Measurements from ENCODE around the gene FUBP3. TPM values are rescaled to one million over a fixed set of nuclear protein-coding genes. Genes with fewer than 3 reads are reported as not detected.

The FUBP3 gene
- total RNA-seq, 1 experiment from 2014 or later: 52.3 TPM

DNA sequence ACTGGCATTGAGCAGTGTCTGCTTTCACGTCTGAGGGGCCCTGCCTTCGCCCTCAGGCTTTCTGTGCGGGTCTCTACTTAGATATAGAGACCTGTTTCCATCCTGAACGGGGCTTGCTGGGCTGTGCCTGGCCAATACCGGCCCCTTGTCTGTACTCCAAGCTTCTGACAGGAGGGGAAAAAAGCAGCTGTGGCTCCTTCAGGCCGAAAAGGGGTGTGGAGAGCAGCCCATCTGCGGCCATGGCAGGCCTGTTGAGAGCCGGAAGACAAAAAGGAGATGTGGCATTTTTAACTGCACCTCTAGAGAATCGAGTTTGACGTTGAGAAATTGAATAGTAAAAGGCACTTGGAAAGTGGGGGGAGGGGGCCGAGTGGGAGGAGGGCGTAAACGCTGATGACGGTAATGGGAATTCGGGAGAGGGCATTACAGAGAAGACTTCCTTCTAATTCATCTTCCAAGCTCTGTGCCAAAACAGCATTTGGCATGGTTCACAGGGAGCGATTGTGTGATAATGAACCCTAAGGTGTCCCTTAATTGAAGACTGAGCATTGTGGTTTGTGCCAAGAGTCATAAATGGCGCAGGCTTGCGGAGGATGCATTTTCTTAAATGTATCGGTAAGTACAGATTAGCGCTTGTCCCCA lies 59.9 kb downstream of the FUBP3 start:
- no peaks in the 10 kb centered on the region for H3K9me3 ChIP-seq (replicated peaks)
- DNase-seq (ENCODE audit: low read depth in 1 of 2, low spot score in 2 of 2): no peak
- H3K4me3 ChIP-seq: no peak overlapping the region
- peaks cover 33% of the 10 kb centered on the region for H3K36me3 ChIP-seq
- H3K4me1 ChIP-seq (replicated peaks): no peaks in the 10 kb centered on the region
- no peak overlapping the region for H3K27ac ChIP-seq
- no peaks in the 10 kb centered on the region for H3K27me3 ChIP-seq (replicated peaks)

DNA sequence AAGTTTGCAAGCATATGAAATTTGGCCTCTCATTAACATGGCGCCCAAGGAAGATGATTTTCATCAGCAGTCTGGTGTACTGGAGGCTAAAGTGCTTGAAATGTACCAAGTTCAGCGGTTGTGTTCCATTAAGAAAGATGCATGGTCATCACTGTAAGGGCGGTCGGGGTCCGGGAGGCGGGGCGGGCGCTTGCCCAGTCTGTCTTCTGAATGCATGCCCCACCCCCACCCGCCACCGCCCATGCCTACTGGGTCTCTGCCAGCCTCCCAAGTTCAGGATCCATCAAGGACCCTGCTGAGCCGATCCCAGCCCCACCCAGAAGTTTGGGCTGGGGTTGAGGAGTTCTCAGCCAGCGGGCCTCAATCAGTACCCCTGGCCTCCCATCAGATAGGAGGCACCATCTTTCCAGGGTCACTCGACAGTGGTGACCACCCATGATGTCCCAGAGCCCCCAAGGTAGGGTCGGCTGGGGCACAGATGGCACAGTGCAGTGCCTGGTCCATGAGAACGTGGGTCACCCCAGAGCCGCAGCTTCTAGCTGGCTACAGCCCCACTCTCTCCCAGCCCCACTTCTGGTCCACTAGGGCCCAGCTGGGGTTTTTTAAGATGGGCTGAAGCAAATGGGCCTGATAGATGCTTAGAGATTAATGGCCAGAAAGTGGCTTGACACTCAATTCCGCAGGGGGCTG lies 60.6 kb downstream of the FUBP3 start:
- no peaks in the 10 kb centered on the region for H3K4me1 ChIP-seq (replicated peaks)

DNA sequence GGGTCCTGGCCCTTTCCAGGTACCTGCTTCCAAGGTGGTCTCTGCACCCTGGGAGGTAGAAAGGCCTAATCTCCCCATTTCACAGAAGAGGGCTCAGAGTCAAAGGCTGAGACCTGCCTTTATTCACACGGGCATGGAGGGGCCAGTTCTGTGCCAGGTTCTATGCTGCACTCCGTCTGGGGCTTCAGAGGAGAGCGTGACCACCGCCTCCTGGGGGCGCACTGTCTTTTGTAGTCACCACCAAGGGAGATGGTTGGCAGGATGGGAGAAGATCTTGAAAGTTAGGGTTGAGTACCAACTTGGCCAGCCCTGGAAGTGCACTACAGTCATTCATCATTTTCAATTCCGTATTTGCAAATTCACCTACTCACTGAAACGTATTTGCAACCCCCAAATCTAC lies 61.3 kb downstream of the FUBP3 start:
- Histone ChIP-seq H3K4me3 (no peak overlapping the region), H3K4me1 (replicated peaks) (no peaks in the 10 kb centered on the region), H3K27me3 (replicated peaks) (no peaks in the 10 kb centered on the region; the same call in 1 of the 2 replicates), H3K27ac (no peak overlapping the region), H3K9me3 (replicated peaks) (no peaks in the 10 kb centered on the region), H3K36me3 (peaks cover 23% of the 10 kb centered on the region)
- DNase-seq (ENCODE audit: low read depth in 1 of 2, low spot score in 2 of 2): no peak

More for the DNA sequence above, 60.6 kb downstream of the FUBP3 start:
- no peak for DNase-seq (ENCODE audit: low read depth in 1 of 2, low spot score in 2 of 2)
- Histone ChIP-seq H3K9me3 (replicated peaks) (no peaks in the 10 kb centered on the region), H3K4me3 (no peak overlapping the region), H3K27me3 (replicated peaks) (no peaks in the 10 kb centered on the region), H3K36me3 (peaks cover 26% of the 10 kb centered on the region), H3K27ac (no peak overlapping the region)

DNA sequence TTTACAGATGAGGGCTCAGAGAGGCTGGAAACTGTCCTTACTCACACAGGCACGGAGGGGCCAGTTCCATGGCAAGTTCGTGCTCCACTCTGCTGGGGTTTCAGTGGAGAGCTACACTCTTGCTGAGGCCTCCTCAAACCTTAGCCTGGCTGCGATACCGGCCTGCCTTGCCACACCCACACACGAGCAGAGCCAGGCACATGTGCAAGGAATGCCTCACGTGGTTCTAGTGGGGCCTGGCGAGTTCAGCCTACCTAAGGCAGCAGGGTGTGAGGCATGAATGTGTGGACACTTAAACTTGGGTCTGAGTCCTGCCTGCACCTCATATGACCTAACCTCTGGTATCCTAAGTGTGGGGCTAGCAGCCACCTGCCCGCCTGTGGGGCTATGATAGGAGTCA lies 63.5 kb downstream of the FUBP3 start:
- H3K4me3 ChIP-seq: no peak overlapping the region
- H3K9me3 ChIP-seq (replicated peaks): no peaks in the 10 kb centered on the region
- H3K36me3 ChIP-seq: peaks cover 8% of the 10 kb centered on the region; the same call in 1 of the 2 replicates
- H3K4me1 ChIP-seq (replicated peaks): no peaks in the 10 kb centered on the region
- H3K27me3 ChIP-seq (replicated peaks): no peaks in the 10 kb centered on the region; the same call in 1 of the 2 replicates
- no peak for DNase-seq (ENCODE audit: low read depth in 1 of 2, low spot score in 2 of 2)
- H3K27ac ChIP-seq: no peak overlapping the region

DNA sequence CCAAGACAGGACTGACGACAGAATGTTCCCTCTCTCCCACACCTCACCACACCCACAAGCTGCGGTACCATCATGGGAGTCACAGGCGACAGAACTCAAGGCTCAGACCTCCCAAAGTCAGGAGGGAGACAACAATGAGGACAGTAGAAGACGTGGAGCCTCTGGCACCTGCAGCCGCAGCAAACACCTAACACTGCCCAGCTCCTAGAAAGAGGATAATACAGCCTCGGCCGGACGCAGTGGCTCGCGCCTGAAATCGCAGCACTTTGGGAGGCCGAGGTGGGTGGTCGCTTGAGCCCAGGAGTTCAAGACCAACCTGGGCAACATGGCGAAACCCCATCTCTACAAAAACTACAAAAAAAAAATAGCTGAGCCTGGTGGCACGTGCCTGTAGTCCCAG lies 71.8 kb downstream of the FUBP3 start:
- Histone ChIP-seq H3K4me3 (no peak overlapping the region), H3K36me3 (no peaks in the 10 kb centered on the region)
- DNase-seq (ENCODE audit: low read depth in 1 of 2, low spot score in 2 of 2): no peak

DNA sequence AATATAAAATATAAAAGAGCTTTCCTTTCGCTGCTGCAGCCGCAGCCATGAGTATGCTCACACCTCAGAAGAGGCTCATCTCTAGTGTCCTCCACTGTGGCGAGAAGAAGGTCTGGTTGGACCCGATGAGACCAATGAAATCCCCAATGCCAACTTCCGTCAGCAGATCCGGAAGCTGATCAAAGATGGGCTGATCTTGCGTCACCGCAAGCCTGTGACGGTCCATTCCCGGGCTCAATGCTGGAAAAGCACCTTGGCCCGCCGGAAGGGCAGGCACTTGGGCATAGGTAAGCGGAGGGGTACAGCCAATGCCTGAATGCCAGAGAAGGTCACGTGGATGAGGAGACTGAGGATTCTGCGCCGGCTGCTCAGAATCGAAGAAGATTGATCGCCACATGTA lies 72.4 kb downstream of the FUBP3 start:
- no peaks in the 10 kb centered on the region for H3K36me3 ChIP-seq
- no peak overlapping the region for H3K4me3 ChIP-seq

More for the DNA sequence above, 71.8 kb downstream of the FUBP3 start:
- Histone ChIP-seq H3K4me1 (replicated peaks) (no peaks in the 10 kb centered on the region), H3K9me3 (replicated peaks) (no peaks in the 10 kb centered on the region), H3K27me3 (replicated peaks) (peaks cover 2% of the 10 kb centered on the region; the same call in 1 of the 2 replicates), H3K27ac (no peak overlapping the region)

DNA sequence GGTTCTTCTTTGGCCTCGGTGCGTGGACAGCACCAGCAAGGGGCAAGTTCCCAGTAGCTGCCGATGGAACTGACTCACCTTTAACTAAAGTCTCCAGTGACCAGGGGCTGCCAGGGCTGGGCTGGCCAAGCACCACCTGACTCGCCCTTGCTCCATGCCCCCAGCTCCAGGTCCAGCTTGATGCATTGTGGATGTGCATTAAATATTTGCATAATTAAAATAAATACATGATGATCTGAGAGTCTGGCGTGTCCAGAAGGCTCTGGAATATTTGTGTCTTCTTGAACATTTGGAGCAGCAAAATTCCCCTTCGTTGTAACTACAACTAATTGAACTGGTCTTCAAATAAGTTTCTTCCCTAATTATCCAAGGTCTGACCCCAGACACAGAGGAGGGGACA lies 75.5 kb downstream of the FUBP3 start:
- DNase-seq (ENCODE audit: low read depth in 1 of 2, low spot score in 2 of 2): no peak
- H3K27ac ChIP-seq: no peak overlapping the region

More for the DNA sequence above, 72.4 kb downstream of the FUBP3 start:
- H3K27ac ChIP-seq: no peak overlapping the region
- no peak for DNase-seq (ENCODE audit: low read depth in 1 of 2, low spot score in 2 of 2)
- no peaks in the 10 kb centered on the region for H3K9me3 ChIP-seq (replicated peaks)
- peaks cover 7% of the 10 kb centered on the region for H3K27me3 ChIP-seq (replicated peaks)
- no peaks in the 10 kb centered on the region for H3K4me1 ChIP-seq (replicated peaks)

DNA sequence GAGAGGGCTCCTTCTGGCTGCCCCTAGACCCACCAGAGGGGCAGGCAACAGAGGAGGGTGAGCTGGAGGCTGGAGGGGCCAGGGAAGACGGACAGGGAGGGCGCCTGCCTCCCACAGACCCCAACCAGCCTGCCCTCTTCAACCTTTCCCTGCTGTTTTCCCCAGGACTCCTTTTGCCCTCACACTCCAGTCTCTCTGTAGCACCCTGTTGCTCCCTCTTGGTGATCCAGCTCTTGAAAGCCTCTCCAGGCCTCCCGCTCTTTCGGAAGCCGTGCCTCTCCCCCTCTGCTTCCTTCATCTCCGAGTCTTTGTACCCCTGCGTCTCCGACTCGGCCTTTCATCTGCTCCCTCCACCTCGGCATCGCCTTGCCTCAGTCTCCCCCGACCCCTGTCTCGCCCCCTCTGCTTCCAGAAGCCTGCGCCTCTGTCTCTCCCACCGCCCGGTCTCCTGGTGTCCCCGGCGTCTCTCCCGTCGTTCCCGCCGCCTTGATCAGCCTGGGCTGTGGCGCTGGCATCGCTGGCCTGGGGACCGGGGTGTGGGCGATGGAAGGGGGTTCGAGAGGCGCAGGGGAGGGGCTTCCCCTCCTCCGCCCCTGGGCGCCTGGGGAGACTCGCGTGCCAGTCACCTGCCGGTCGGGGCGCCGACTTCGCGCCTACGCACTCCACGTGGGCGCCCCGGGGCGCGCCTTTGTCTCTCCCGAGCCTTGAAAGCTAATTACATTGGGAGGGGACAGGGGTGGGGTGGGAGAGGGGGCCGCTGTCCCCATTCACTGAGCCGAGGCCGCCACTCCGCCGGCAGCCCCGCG lies 79.7 kb downstream of the FUBP3 start:
- no peaks in the 10 kb centered on the region for H3K36me3 ChIP-seq
- H3K27me3 ChIP-seq (replicated peaks): peaks cover 81% of the 10 kb centered on the region
- no peak overlapping the region for H3K27ac ChIP-seq
- DNase-seq (ENCODE audit: low read depth in 1 of 2, low spot score in 2 of 2): no peak
- H3K9me3 ChIP-seq (replicated peaks): 0 out of 2 replicates have a peak, but pooled peaks cover 5% of the 10 kb centered on the region
- H3K4me3 ChIP-seq: no peak overlapping the region
- peaks cover 11% of the 10 kb centered on the region for H3K4me1 ChIP-seq (replicated peaks)

More for the DNA sequence above, 75.5 kb downstream of the FUBP3 start:
- Histone ChIP-seq H3K4me1 (replicated peaks) (no peaks in the 10 kb centered on the region), H3K9me3 (replicated peaks) (0 out of 2 replicates have a peak, but pooled peaks cover 3% of the 10 kb centered on the region), H3K27me3 (replicated peaks) (peaks cover 38% of the 10 kb centered on the region), H3K36me3 (no peaks in the 10 kb centered on the region), H3K4me3 (no peak overlapping the region)

DNA sequence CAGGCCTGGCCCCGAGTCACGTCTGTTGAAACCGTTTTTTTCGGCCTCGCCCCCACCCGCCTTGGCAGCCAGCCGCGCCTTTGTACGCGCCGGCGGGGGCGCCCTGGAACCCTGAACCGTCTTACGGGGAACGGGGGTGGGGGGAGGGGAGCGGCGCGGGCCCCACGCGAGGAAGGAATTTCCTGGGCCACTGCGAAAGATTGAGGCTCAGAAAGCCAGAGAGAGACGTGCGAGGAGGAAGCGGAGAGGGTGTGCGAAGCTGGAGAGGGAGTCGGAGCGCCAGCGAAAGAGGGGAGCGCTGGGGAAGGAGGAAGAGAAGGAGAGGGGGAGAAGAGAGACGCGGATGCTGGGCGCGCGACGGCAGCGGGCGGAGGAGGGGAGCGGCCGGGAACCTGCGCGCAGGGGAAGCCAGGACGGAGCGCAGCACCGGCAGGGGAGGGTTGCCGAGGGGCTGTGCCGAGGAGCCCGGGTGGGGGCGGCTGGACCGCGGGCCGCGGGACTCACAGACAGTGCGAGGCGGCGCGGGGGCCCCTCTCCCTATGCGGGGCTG lies 80.4 kb downstream of the FUBP3 start:
- peaks cover 87% of the 10 kb centered on the region for H3K27me3 ChIP-seq (replicated peaks)
- DNase-seq (ENCODE audit: low read depth in 1 of 2, low spot score in 2 of 2): no peak

DNA sequence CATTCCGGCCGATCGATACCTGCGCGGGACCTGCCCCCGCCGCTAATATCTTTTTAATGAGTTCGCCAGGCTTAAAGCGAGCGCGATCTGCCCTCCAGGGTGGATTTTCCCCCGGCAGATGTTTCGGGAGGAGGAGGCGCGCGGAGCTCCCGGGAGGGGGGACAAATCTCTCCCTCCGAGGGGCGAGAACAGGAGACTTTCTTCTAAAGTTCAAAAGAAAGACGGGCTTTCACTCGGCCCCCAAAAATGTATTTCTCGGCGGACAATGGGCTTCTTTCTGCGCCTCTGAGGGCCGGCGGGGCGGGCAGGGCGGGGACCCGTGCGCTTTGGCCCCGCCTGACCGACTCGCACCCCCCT lies 80.9 kb downstream of the FUBP3 start:
- peak overlapping the region; percentile 17 for H3K4me3 ChIP-seq
- H3K4me1 ChIP-seq (replicated peaks): peaks cover 11% of the 10 kb centered on the region
- DNase-seq (ENCODE audit: low read depth in 1 of 2, low spot score in 2 of 2): no peak
- H3K9me3 ChIP-seq (replicated peaks): 0 out of 2 replicates have a peak, but pooled peaks cover 5% of the 10 kb centered on the region
- no peaks in the 10 kb centered on the region for H3K36me3 ChIP-seq
- H3K27ac ChIP-seq: no peak overlapping the region
- H3K27me3 ChIP-seq (replicated peaks): peaks cover 90% of the 10 kb centered on the region

More for the DNA sequence above, 80.4 kb downstream of the FUBP3 start:
- H3K9me3 ChIP-seq (replicated peaks): 0 out of 2 replicates have a peak, but pooled peaks cover 5% of the 10 kb centered on the region
- no peaks in the 10 kb centered on the region for H3K36me3 ChIP-seq
- peaks cover 11% of the 10 kb centered on the region for H3K4me1 ChIP-seq (replicated peaks)
- H3K4me3 ChIP-seq: no peak overlapping the region
- no peak overlapping the region for H3K27ac ChIP-seq

DNA sequence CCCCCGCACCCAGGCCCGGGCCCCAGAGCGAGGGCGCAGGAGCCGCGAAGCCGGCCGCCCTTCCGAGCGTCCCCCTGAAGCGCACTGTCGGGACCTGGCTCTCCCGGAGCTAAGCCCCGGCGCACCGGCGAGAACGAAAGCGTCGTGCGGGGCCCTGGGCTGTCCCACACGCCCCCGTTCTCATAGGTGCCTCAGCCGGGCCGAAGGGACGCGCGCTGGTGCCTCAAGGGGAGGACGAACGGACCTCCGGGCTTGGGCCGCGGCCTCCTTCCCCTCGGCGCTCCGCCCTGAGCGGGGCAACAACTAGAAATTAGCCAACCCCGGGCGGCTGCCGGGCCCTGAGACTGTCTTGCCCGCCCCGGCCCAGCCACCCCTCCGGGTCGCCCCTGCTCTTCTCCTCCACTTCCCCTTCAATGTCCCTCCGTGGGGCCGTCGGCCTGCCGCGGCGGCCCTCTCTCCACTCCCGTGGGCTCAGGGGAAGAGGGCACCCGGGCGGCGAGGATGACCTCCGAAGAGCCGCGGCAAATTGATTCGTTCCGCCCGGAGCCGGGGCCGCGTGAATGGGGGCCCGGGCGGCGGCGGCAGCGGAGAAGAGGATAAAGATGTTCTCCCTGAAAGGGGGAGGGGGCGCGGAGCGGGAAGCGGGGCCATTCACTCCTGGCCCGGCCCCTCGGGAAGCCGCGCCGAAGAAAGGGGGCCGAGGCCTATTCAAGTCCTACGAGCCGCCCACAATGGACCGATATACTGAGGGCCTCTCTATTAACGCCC lies 81.5 kb downstream of the FUBP3 start:
- DNase-seq (ENCODE audit: low read depth in 1 of 2, low spot score in 2 of 2): no peak
- peak overlapping the region; percentile 17 for H3K4me3 ChIP-seq

DNA sequence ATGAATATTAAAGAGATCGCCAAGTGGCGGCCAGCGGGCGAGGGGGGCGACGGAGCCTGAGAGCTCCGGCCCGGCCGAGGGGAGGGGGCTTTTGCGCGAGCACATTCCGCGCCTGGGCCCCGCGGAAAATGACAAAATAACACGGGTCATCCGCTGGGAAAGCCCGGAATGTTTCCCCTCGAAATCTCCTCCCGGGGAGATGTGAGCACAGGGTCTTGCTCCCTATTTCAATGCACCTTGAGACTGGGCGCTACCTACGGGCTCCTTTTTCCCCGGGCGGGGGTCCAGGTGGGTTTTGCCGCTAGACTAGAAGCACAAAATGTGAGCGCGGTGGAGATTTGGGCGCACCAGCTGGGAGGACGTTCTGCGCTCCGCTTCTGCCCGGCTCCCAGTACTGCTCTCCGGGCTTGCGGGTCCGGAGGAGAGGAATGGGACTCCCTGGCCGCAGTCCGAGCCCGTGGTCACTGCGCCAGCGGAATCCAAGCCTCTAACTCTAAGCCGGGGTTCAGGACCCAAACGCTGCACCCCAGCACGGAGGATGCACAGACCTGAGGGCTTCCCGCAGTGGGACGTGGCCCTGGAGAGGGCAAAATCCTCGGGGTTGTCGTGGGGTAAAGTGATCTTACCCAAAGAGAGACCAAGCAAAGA lies 82.2 kb downstream of the FUBP3 start:
- Histone ChIP-seq H3K27ac (no peak overlapping the region), H3K4me1 (replicated peaks) (peaks cover 11% of the 10 kb centered on the region), H3K4me3 (no peak overlapping the region), H3K27me3 (replicated peaks) (peaks cover 98% of the 10 kb centered on the region), H3K36me3 (no peaks in the 10 kb centered on the region), H3K9me3 (replicated peaks) (0 out of 2 replicates have a peak, but pooled peaks cover 5% of the 10 kb centered on the region)
- no peak for DNase-seq (ENCODE audit: low read depth in 1 of 2, low spot score in 2 of 2)

More for the DNA sequence above, 81.5 kb downstream of the FUBP3 start:
- Histone ChIP-seq H3K36me3 (no peaks in the 10 kb centered on the region), H3K4me1 (replicated peaks) (peaks cover 11% of the 10 kb centered on the region), H3K27ac (no peak overlapping the region), H3K27me3 (replicated peaks) (peaks cover 96% of the 10 kb centered on the region), H3K9me3 (replicated peaks) (0 out of 2 replicates have a peak, but pooled peaks cover 5% of the 10 kb centered on the region)
